IPS-15b (cell line): ENCODE measurements around the gene RGS3.

Source experiments
- H3K27me3 ChIP-seq: one replicate; pipeline ENCODE4 v1.6.1; 2013; ENCODE audit warnings: low read length; ENCODE audit not compliant: control insufficient read depth, insufficient read depth
- H3K36me3 ChIP-seq: one replicate; pipeline ENCODE4 v1.6.1; 2013; ENCODE audit warnings: low read length; ENCODE audit not compliant: control insufficient read depth, insufficient read depth
- H3K4me1 ChIP-seq: one replicate; pipeline ENCODE4 v1.6.1; 2013; ENCODE audit warnings: mild to moderate bottlenecking, low read length; ENCODE audit not compliant: control insufficient read depth, insufficient read depth
- H3K4me3 ChIP-seq: one replicate; pipeline ENCODE4 v1.5.1; 2013; ENCODE audit warnings: low read depth, low read length
- H3K9ac ChIP-seq: one replicate; pipeline ENCODE4 v1.6.1; 2013; ENCODE audit warnings: low read depth, mild to moderate bottlenecking, low read length
- H3K9me3 ChIP-seq: one replicate; pipeline ENCODE4 v1.6.1; 2013; ENCODE audit warnings: mild to moderate bottlenecking, low read length; ENCODE audit not compliant: control insufficient read depth, insufficient read depth

Gene RGS3

GRCh38 chr9:113526841-113527240, 63.3 kb downstream of the RGS3 start:
- Histone ChIP-seq H3K4me1 (no peaks in the 10 kb centered on the region), H3K9ac (no peak overlapping the region), H3K9me3 (no peaks in the 10 kb centered on the region), H3K4me3 (no peak overlapping the region), H3K27me3 (no peaks in the 10 kb centered on the region), H3K36me3 (no peaks in the 10 kb centered on the region)

GRCh38 chr9:113528088-113528487, 64.6 kb downstream of the RGS3 start:
- H3K4me3 ChIP-seq, result no peak overlapping the region

GRCh38 chr9:113528811-113529210, 65.3 kb downstream of the RGS3 start:
- Histone ChIP-seq H3K4me3 (no peak overlapping the region), H3K36me3 (no peaks in the 10 kb centered on the region), H3K27me3 (no peaks in the 10 kb centered on the region), H3K9ac (no peak overlapping the region), H3K4me1 (no peaks in the 10 kb centered on the region), H3K9me3 (no peaks in the 10 kb centered on the region)

More at GRCh38 chr9:113528088-113528487, 64.6 kb downstream of the RGS3 start:
- Histone ChIP-seq H3K36me3 (no peaks in the 10 kb centered on the region), H3K27me3 (no peaks in the 10 kb centered on the region), H3K4me1 (no peaks in the 10 kb centered on the region), H3K9ac (no peak overlapping the region), H3K9me3 (no peaks in the 10 kb centered on the region)

GRCh38 chr9:113529336-113530009, 65.9 kb downstream of the RGS3 start:
- Histone ChIP-seq H3K9me3 (no peaks in the 10 kb centered on the region), H3K27me3 (no peaks in the 10 kb centered on the region), H3K4me3 (no peak overlapping the region), H3K36me3 (no peaks in the 10 kb centered on the region), H3K4me1 (no peaks in the 10 kb centered on the region), H3K9ac (no peak overlapping the region)

- Histone ChIP-seq H3K36me3 (no peaks in the 10 kb centered on the region), H3K27me3 (no peaks in the 10 kb centered on the region), H3K9me3 (no peaks in the 10 kb centered on the region), H3K4me3 (no peak overlapping the region), H3K4me1 (no peaks in the 10 kb centered on the region), H3K9ac (no peak overlapping the region)
Observed at GRCh38 chr9:113530022-113530635, 66.6 kb downstream of the RGS3 start.

- Histone ChIP-seq H3K4me3 (no peak overlapping the region), H3K9me3 (no peaks in the 10 kb centered on the region), H3K36me3 (no peaks in the 10 kb centered on the region), H3K27me3 (no peaks in the 10 kb centered on the region), H3K4me1 (no peaks in the 10 kb centered on the region), H3K9ac (no peak overlapping the region)
Observed at GRCh38 chr9:113530942-113531341, 67.4 kb downstream of the RGS3 start.

GRCh38 chr9:113531919-113532808, 68.6 kb downstream of the RGS3 start:
- Histone ChIP-seq H3K27me3 (no peaks in the 10 kb centered on the region), H3K36me3 (no peaks in the 10 kb centered on the region), H3K4me1 (no peaks in the 10 kb centered on the region), H3K9me3 (no peaks in the 10 kb centered on the region), H3K4me3 (no peak overlapping the region), H3K9ac (no peak overlapping the region)

- no peak overlapping the region for H3K4me3 ChIP-seq
- H3K4me1 ChIP-seq, result no peaks in the 10 kb centered on the region
- H3K27me3 ChIP-seq, result no peaks in the 10 kb centered on the region
- no peaks in the 10 kb centered on the region for H3K9me3 ChIP-seq
- H3K9ac ChIP-seq, result no peak overlapping the region
- no peaks in the 10 kb centered on the region for H3K36me3 ChIP-seq
Observed at GRCh38 chr9:113532809-113533190, 69.3 kb downstream of the RGS3 start.

- Histone ChIP-seq H3K9me3 (no peaks in the 10 kb centered on the region), H3K9ac (no peak overlapping the region), H3K27me3 (no peaks in the 10 kb centered on the region), H3K4me1 (no peaks in the 10 kb centered on the region), H3K36me3 (no peaks in the 10 kb centered on the region), H3K4me3 (no peak overlapping the region)
Observed at GRCh38 chr9:113533335-113534225, 70.1 kb downstream of the RGS3 start.

GRCh38 chr9:113535756-113536155, 72.2 kb downstream of the RGS3 start:
- Histone ChIP-seq H3K4me3 (no peak overlapping the region), H3K36me3 (no peaks in the 10 kb centered on the region), H3K4me1 (no peaks in the 10 kb centered on the region), H3K9me3 (no peaks in the 10 kb centered on the region), H3K9ac (no peak overlapping the region), H3K27me3 (no peaks in the 10 kb centered on the region)

- H3K9me3 ChIP-seq, result no peaks in the 10 kb centered on the region
- no peak overlapping the region for H3K4me3 ChIP-seq
- no peaks in the 10 kb centered on the region for H3K36me3 ChIP-seq
- no peaks in the 10 kb centered on the region for H3K27me3 ChIP-seq
- peaks cover 2% of the 10 kb centered on the region for H3K4me1 ChIP-seq
- H3K9ac ChIP-seq, result no peak overlapping the region
Observed at GRCh38 chr9:113536166-113536482, 72.6 kb downstream of the RGS3 start.
